NCI-H69 (cell line): ENCODE data around the gene FBXO46.
"Not testable (repeated sequence)": the region's sequence is repeated elsewhere in the genome, so short reads cannot be mapped to it uniquely, and the experiment has no call there.

ENCODE experiments used
- DNase-seq: peaks from one replicate; lab custom pipeline; 2025; lab: John Stamatoyannopoulos, UW

Gene FBXO46

GRCh38 chr19:45766296-45766868 lies 35.7 kb upstream of the FBXO46 start:
- no peak for DNase-seq

DNA sequence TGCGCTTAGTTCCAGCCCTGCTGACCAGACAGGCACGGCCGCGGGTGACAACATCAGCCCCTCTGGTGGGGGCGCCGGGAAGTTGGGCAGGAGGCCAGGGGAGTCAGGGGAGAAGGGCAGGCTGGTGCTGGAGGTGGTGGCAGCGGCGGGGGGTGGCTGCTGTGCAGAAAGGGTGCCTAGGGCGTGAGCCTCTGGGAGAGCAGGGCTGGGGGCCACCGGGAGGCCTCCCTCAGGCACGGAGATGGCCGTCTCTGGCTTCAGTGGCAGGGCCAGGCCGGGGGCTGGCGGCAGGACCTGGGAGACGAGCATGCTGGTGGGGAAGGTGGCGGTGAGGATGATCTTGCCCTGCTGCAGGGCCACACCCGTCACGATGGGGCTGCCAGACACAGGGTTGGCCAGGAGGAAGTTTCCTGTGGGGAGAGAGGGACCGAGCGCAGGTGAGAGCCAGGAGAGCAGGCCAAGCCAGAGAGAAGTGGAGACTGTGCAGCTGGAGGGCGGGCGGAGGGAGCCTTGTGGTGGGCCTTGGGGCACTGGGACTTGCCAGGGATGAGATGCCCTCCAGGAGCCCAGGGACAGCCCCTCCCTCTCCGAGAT lies 35.1 kb upstream of the FBXO46 start:
- DNase-seq: no peak

GRCh38 chr19:45764945-45765701 lies 34.4 kb upstream of the FBXO46 start:
- no peak for DNase-seq

DNA sequence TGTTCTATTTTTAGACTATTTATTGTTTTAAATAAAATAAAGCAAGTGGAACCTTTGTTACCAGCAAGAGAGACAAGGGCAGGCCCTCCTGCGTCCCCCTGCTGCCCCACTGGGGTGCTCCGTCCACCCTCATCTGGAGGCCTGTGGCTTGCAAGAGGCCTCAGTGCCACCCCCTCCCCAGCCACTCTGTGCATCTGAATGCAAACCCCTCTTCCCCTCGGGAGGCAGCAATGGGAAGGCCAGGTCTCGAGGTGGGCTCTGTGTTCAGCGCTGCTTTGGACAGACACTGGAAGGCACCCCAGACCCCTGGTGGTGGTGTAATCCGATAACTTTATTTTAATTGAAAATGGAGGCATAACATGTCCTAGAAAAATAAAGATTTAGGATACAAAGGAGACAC lies 33.8 kb upstream of the FBXO46 start:
- DNase-seq: no peak

DNA sequence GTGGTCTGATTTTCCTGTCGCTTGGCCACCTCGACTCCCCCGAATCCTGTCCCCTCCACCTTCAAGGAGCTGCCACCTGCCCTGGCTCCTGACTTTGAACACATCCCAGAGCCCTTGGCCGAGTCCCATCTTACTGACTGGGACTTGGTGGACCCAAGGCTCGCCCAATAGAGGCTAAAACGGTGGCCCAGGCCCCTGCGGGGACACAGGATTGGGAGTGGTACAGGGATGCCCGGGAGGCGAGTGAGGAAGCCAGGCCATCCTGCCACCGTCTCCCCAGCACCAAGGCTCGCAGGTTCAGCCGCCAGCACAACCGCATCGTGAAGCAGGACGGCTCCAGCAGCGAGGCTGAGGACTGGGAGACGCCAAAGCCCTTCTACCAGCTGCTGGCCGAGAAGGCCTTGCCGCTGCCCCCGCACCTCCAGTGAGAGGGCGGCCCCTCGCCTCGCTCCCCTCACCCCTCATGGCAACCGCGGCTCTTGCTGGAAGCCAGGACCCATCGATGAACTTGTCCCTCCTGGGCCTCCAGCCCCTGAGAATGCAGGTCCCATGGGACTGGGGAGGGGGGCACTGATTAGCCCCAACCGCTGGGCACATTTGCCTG lies 33.1 kb upstream of the FBXO46 start:
- no peak for DNase-seq

DNA sequence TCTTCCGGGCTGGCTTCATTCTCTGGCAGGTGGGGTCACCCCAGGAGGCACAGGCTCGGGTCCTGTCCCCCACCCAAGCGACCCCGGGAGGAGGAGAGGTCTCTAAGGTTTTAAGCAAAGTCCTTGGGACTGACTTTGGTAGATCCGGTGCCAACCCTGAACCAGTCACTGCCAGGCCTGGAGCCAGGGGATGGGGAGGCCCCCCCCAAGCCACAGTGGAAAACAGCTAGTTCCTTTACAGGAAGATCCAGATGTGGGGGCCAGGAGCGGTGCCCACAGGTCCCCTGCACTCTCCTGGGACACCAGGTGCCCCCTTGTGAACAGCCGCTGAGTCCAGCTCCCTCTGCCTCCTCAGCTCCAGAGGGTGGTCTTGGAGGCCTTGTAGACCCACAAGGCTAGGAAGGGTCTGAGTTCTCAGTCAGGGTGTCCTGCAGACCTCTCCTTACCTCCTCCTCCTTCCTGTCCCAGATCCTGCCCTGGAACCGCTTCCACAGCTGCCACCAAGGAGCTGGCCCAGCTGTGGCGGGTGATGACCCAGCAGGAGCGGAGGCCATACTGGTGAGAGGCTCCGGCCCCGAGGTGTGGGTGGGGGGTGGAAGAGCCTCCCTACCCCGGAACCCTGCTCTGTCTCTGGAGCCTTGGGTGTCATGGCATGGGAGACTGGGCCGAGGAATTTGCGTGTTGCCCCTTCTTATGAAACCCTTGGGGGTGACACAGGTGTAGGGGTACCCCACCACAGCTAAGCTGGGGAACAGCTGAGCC lies 32.4 kb upstream of the FBXO46 start:
- no peak for DNase-seq

DNA sequence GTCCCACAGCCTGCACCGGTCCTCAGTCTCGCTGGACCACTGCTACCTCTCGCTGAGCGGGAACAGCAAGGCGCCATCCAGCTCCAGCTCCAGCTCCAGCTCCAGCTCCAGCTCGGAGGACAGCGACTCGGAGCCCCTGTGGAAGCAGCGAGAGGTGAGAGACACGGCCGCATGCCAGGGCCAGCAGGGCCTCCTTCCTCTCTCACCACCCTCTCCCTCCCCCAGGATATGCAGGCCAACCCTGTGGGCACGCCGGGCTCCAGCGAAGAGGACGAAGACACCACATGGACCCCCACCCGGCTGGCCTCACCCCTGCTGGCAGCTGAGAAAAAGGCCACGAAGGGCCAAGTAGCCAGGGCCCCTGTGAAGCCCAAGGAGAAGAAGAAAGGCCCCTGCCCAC lies 31.0 kb upstream of the FBXO46 start:
- DNase-seq: no peak

- DNase-seq: no peak
Measured at GRCh38 chr19:45758921-45759320, 28.2 kb upstream of the FBXO46 start.

- no peak for DNase-seq
Measured at GRCh38 chr19:45757695-45758094, 27.0 kb upstream of the FBXO46 start.

GRCh38 chr19:45754323-45754722 lies 23.6 kb upstream of the FBXO46 start:
- no peak for DNase-seq

DNA sequence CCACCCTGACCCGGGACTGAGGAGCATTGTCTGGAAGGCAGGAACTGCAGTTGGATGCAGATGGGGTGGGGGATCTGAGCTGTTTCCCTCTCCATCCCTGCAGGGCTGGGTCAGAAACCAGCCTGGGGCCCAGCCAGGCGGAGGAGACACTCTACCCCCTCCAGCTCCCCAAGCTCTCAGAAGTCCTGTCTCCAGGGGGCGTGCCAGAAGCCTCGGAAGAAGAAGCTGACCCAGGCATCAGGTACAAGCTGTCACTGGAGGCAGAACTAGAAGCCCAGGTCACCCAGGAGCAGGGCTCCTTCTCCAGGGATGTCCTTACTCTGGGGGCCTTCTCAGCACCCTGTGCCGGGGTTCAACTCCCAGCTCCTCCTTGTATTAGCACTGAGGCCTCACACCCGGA lies 22.9 kb upstream of the FBXO46 start:
- no peak for DNase-seq

GRCh38 chr19:45752639-45753038 lies 21.9 kb upstream of the FBXO46 start:
- DNase-seq: no peak

DNA sequence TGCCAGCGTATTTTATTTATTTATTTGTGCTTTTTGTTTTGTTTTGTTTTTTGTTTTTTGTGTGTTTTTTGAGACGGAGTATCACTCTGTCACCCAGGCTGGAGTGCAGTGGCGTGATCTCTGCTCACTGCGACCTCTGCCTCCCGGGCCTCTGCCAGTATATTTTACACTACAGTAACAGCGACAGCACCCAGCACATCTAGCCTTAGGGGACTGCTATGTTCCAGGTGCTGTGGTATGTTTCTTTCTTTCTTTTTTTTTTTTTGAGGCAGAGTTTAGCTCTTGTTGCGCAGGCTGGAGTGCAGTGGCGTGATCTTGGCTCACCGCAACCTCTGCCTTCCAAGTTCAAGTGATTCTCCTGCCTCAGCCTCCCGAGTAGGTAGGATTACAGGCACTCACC lies 20.8 kb upstream of the FBXO46 start:
- not testable (repeated sequence) for DNase-seq

- no peak for DNase-seq
Measured at GRCh38 chr19:45747513-45747912, 16.8 kb upstream of the FBXO46 start.

- DNase-seq: no peak
Measured at GRCh38 chr19:45746866-45747265, 16.2 kb upstream of the FBXO46 start.

DNA sequence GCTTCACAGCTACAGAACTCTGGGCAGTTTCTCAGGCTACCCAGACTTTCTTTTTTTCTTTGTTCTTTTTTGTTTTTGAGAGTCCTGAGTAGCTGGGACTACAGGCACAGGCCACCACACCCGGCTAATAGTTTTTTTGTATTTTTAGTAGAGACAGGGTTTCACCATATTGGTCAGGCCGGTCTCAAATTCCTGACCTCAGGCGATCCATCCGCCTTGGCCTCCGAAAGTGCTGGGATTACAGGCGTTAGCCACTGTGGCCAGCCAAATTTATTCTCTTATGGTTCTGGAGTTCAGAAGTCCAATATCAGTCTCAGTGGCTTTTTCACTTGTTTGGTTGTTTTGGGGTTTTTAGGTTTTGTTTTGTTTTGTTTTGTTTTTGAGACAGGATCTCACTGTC lies 14.9 kb upstream of the FBXO46 start:
- no peak for DNase-seq

- no peak for DNase-seq
Measured at GRCh38 chr19:45742969-45743368, 12.3 kb upstream of the FBXO46 start.

DNA sequence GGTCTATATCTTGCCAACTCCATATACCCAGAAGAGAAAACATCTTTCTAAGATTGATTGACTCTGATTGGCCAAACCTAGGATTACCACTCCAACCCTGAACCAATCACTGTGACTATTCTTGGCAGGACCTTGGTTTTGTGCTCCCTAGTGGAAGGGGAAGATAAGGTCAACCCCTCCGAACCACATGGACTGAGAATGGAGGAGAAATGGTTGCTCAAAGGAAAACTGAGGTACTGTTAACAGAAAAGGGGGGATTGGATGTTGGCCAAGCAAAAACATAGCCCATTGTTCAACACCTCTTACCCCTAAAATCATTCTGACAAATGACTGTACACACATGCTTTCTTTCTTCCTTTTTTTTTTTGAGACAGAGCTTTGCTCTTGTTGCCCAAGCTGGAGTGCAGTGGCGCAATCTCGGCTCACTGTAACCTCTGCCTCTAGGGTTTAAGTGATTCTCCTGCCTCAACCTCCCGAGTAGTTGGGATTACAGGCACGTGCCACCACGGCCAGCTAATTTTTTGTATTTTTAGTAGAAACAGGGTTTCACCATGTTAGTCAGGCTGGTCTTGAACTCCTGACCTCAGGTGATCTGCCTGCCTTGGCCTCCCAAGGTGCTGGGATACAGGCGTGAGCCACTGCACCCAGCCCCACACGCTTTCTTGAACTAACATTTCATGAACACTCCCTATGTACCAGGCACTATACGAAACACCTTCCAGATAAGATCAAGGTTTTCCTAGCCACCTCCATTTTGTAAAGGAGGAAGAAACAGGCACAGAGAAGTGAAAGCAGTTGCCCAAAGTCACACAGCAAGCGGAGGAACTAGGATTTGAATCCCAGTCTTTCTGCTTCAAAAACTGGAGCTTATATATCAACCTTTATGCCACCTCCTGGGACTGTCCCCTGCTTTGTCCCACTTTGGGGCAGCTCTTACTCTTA lies 9.1 kb upstream of the FBXO46 start:
- no peak for DNase-seq

DNA sequence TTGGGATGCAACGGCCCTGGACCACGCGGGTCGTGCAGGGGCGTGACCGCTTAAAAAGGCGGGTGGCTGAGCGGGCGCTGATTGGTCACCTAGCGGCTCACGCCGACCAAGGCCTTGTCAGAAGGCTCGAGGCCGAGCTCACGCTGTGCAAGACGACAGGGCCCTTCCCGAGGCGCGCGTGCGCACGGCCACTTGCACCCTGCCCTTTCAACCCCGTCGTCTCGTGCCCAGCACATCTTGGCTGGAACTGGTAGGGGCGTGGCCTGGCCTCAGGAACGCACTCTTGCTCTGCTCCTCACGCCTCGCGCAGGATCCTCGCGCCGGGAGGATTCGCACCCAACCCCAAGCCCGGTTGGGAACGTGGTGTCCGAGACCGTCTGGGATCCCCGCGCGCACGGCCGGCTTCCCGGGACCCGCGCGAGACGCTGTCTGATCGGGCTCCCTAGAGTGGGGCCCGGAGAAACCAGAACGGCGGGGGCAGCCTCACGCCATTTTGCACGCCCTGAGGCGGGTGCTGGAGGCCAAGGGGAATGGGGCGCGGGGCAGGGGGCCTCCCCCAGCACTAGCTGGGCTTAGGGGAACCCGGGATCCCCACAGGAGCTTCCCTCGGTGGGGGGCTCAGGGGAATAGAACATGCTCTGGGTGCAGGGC lies 2.6 kb upstream of the FBXO46 start, which contains the start of gene MEIOSIN:
Gene MEIOSIN, plus strand, starts transcription at position 280 of the 651 bp plus-strand sequence. CDS start 1,938 bp downstream, outside the sequence.
- peak; percentile 15 for DNase-seq

DNA sequence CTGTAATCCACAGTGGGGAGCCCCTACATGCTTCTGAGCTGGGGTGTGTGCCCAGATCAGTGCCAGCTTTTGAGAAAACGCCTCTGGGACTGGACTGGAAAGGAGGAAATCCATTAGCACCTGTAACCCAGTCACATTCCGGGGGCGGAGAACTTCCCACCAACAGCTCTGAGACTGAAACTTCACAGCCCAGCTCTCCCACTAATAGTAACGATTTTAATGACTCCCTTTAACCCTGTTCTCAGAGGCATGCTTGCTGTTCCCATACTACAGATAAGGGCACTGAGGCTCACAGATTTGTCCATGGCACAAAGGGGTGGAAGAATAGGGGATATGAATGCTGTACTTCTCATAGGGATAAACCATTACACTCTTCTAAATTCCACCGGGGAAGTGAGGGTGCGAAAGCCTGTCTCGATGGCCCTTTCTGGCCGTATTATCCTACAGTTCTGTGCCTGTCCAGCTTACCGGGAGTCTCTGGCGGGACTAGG lies 851 bp downstream of the FBXO46 start:
- DNase-seq: peak; percentile 34
